Natural killer cell (primary cell): Measurements from ENCODE around the gene PKM. TPM values are rescaled to one million over a fixed set of nuclear protein-coding genes. Genes with fewer than 3 reads are reported as not detected.
A peak's percentile ranks its signal among the peaks of the same experiment; 100 is the strongest.

Experiments used
- ATAC-seq, 3 donors: fragments of 150-1000 bp in 2 of 3; fragments of 200-7000 bp in 1 of 3; cut with Tn5 transposase; 1 replicate in 1 of 3; 2 replicates in 2 of 3; pipeline ENCODE4 v1.10.0; 2021; ENCODE audit warnings: mild to moderate bottlenecking in 2 of 3, moderate library complexity in 2 of 3
- DNase-seq, 2 donors: peaks; one replicate each; pipeline versions ENCODE4 v3.0.0 to v3.0.0-alpha.2; 2013 to 2021; ENCODE audit warnings: mixed read lengths in 1 of 2
- H3K27ac ChIP-seq: one replicate; pipeline ENCODE4 v1.5.1; 2013; ENCODE audit warnings: mild to moderate bottlenecking, low read length
- H3K27me3 ChIP-seq: one replicate; pipeline ENCODE4 v1.6.1; 2013; ENCODE audit warnings: low read length; ENCODE audit not compliant: control insufficient read depth, insufficient read depth
- H3K36me3 ChIP-seq: one replicate; pipeline ENCODE4 v1.6.1; 2013; ENCODE audit warnings: low read length; ENCODE audit not compliant: control insufficient read depth, insufficient read depth
- H3K4me1 ChIP-seq: one replicate; pipeline ENCODE4 v1.6.1; 2013; ENCODE audit warnings: low read length; ENCODE audit not compliant: control insufficient read depth, insufficient read depth
- H3K4me3 ChIP-seq: one replicate; pipeline ENCODE4 v1.5.1; 2013; ENCODE audit warnings: low read length
- H3K9me3 ChIP-seq: one replicate; pipeline ENCODE4 v1.6.1; 2013; ENCODE audit warnings: low read length; ENCODE audit not compliant: control insufficient read depth, insufficient read depth
- H3K27ac Mint-ChIP-seq, 2 donors: one replicate each; pipeline ENCODE4 v1.8.0; 2022; ENCODE audit warnings: mild to moderate bottlenecking in 2 of 2, mixed read lengths in 2 of 2, moderate library complexity in 1 of 2
- H3K27me3 Mint-ChIP-seq, 2 donors: one replicate each; pipeline ENCODE4 v1.8.0; 2022; ENCODE audit warnings: low read depth in 2 of 2, mixed read lengths in 2 of 2
- H3K36me3 Mint-ChIP-seq: one replicate; pipeline ENCODE4 v1.8.0; 2022; ENCODE audit warnings: mixed read lengths
- H3K4me1 Mint-ChIP-seq, 2 donors: one replicate each; pipeline ENCODE4 v1.8.0; 2022; ENCODE audit warnings: mixed read lengths in 2 of 2
- H3K4me3 Mint-ChIP-seq: one replicate; pipeline ENCODE4 v1.8.0; 2022; ENCODE audit warnings: mild to moderate bottlenecking, moderate library complexity, mixed read lengths
- H3K9me3 Mint-ChIP-seq, 2 donors: one replicate each; pipeline ENCODE4 v1.8.0; 2022; ENCODE audit warnings: mixed read lengths in 2 of 2
- WGBS: methylation state at CpG from one replicate; pipeline ENCODE4 v1.1.7; 2013; ENCODE audit warnings: missing lambda C conversion rate; ENCODE audit not compliant: insufficient coverage; 5-methylcytosine and 5-hydroxymethylcytosine counted together
- intact Hi-C: fragments of 100-400 bp; cut with micrococcal nuclease; formaldehyde crosslinking; loops from one replicate; pipeline ENCODE4 v1.14.2; 2022
- total RNA-seq, 4 donors: library from RNA; stranded (reverse); fragments of 120-200 nt in 1 of 4; gene quantifications; one replicate each; pipeline versions ENCODE4 v1.2.3 to v1.2.4, GENCODE V29; 2013 to 2022
- TF ChIP-seq, protein P1 (sequence below): fragments of 200-600 bp; IDR thresholded peaks from one replicate; pipeline ENCODE4 v1.8.0; 2022; ENCODE audit warnings: antibody characterized with exemption

The PKM gene
- total RNA-seq, 3 donors from 2014 or later (not counting 1 experiment from before 2014, with no cell fraction given): 121 to 180 (median 155) TPM

GRCh38 chr15:72155003-72155621 lies 75.9 kb downstream of the PKM start:
- H3K27ac Mint-ChIP-seq: peak overlapping the region in 1 of 2 donors; percentile 76

GRCh38 chr15:72154316-72154715 lies 76.7 kb downstream of the PKM start:
- Mint-ChIP-seq H3K9me3 (no peaks in the 10 kb centered on the region), H3K27me3 (no peaks in the 10 kb centered on the region), H3K27ac (no peak overlapping the region), H3K4me3 (no peak overlapping the region), H3K4me1 (peaks cover 6 to 10% of the 10 kb centered on the region in 2 donors), H3K36me3 (no peaks in the 10 kb centered on the region)
- no peak for DNase-seq
- intact Hi-C loops: no loop called here
- no peak for ATAC-seq
- no peaks in the 10 kb centered on the region for H3K9me3 ChIP-seq
- H3K36me3 ChIP-seq: no peaks in the 10 kb centered on the region
- no peak overlapping the region for H3K4me3 ChIP-seq
- TF ChIP-seq, protein P1, sequence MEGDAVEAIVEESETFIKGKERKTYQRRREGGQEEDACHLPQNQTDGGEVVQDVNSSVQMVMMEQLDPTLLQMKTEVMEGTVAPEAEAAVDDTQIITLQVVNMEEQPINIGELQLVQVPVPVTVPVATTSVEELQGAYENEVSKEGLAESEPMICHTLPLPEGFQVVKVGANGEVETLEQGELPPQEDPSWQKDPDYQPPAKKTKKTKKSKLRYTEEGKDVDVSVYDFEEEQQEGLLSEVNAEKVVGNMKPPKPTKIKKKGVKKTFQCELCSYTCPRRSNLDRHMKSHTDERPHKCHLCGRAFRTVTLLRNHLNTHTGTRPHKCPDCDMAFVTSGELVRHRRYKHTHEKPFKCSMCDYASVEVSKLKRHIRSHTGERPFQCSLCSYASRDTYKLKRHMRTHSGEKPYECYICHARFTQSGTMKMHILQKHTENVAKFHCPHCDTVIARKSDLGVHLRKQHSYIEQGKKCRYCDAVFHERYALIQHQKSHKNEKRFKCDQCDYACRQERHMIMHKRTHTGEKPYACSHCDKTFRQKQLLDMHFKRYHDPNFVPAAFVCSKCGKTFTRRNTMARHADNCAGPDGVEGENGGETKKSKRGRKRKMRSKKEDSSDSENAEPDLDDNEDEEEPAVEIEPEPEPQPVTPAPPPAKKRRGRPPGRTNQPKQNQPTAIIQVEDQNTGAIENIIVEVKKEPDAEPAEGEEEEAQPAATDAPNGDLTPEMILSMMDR: no peak
- H3K27ac ChIP-seq: no peak overlapping the region
- H3K27me3 ChIP-seq: no peaks in the 10 kb centered on the region
- peaks cover 6% of the 10 kb centered on the region for H3K4me1 ChIP-seq
- 92% methylated on average over 7 of the region's 7 CpGs for WGBS

More at GRCh38 chr15:72155003-72155621, 75.9 kb downstream of the PKM start:
- TF ChIP-seq, protein P1: no peak
- WGBS: 84% methylated on average over 14 of the region's 14 CpGs
- intact Hi-C loops: loop anchor here (5.0 kb wide), 1 partner anchor 708 kb away; no protein-coding TSS in a partner anchor
- Mint-ChIP-seq H3K27me3 (no peaks in the 10 kb centered on the region), H3K4me1 (peaks cover 6 to 10% of the 10 kb centered on the region in 2 donors), H3K9me3 (no peaks in the 10 kb centered on the region), H3K36me3 (no peaks in the 10 kb centered on the region), H3K4me3 (peak overlapping the region; percentile 85)
- Histone ChIP-seq H3K9me3 (no peaks in the 10 kb centered on the region), H3K4me3 (no peak overlapping the region), H3K36me3 (no peaks in the 10 kb centered on the region), H3K4me1 (peaks cover 6% of the 10 kb centered on the region), H3K27ac (no peak overlapping the region), H3K27me3 (no peaks in the 10 kb centered on the region)
- ATAC-seq (no peak), DNase-seq (no peak)

GRCh38 chr15:72153269-72154000 lies 77.6 kb downstream of the PKM start:
- H3K4me3 ChIP-seq: no peak overlapping the region
- 97% methylated on average over 5 of the region's 5 CpGs for whole genome bisulfite sequencing
- no peaks in the 10 kb centered on the region for H3K27me3 Mint-ChIP-seq
- H3K4me3 Mint-ChIP-seq: no peak overlapping the region
- ATAC-seq: no peak
- peaks cover 6 to 10% of the 10 kb centered on the region in 2 donors for H3K4me1 Mint-ChIP-seq
- TF ChIP-seq, protein P1: no peak
- DNase-seq: no peak
- H3K27ac Mint-ChIP-seq: no peak overlapping the region
- no peaks in the 10 kb centered on the region for H3K9me3 Mint-ChIP-seq
- no peaks in the 10 kb centered on the region for H3K9me3 ChIP-seq
- peaks cover 6% of the 10 kb centered on the region for H3K4me1 ChIP-seq
- intact Hi-C loops: no loop called here
- H3K27ac ChIP-seq: no peak overlapping the region
- H3K36me3 Mint-ChIP-seq: no peaks in the 10 kb centered on the region
- no peaks in the 10 kb centered on the region for H3K36me3 ChIP-seq
- H3K27me3 ChIP-seq: no peaks in the 10 kb centered on the region

Other genes starting within 250 kb of the PKM start
- gene MYO9A, start 113.0 kb downstream of the PKM start, total RNA-seq: 10 to 100 TPM; 36.3 to 40.4 (median 37.3) TPM
- under 1 TPM; 0.27 to 0.45 (median 0.28) TPM for gene SENP8, start 112.8 kb downstream of the PKM start, total RNA-seq
- gene GRAMD2A, start 33.4 kb downstream of the PKM start, total RNA-seq: not detected
- 100 to 1,000 TPM; 132 to 135 (median 132) TPM for gene PARP6, start 41.4 kb upstream of the PKM start, total RNA-seq
- 1 to 10 TPM; 2.6 to 3.2 (median 2.8) TPM for gene CELF6, start 89.0 kb upstream of the PKM start, total RNA-seq
- 100 to 1,000 TPM; 154 to 173 (median 172) TPM for gene HEXA, start 144.8 kb upstream of the PKM start, total RNA-seq
- not detected for gene TMEM202, start 167.1 kb upstream of the PKM start, total RNA-seq
- gene ARIH1, start 243.1 kb upstream of the PKM start, total RNA-seq: 100 to 1,000 TPM; 193 to 212 (median 212) TPM